ENCODE data around the gene CD163L1. TPM values are rescaled to one million over a fixed set of nuclear protein-coding genes. Genes with fewer than 3 reads are reported as not detected.

Gene CD163L1
- total RNA-seq, result 7.4 TPM

DNA sequence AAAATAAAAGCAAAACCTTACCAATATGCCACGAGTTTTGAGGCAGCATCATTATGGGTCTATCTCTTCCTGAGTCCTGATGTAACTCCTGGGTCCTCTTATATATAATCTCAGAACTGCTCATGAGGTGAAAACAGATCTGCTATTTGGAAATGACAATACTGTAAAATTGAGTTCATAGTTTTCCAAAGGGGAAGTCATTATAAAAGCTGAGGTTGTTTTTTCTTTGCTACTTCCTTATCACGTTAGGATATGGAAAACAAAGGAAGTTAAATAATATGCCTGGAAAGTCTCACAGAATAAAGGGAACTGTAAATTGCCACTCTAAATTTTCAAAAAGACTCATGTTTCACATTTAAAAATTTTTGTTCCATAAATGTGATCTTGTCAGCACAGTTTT, at the start of gene CD163L1:
Gene CD163L1, minus strand, starts transcription at position 78 of the 400 bp plus-strand sequence. Its CDS starts 26 bp downstream, at position 52.

Other genes starting within 250 kb of the CD163L1 start
- not detected for gene ACSM4, start 140.1 kb downstream of the CD163L1 start, total RNA-seq
- 7.3 TPM for gene CD163, start 59.6 kb upstream of the CD163L1 start, total RNA-seq
- not detected for gene APOBEC1, start 221.8 kb upstream of the CD163L1 start, total RNA-seq